Uterus (tissue), 4 donors: ENCODE measurements around the gene TXNDC5. TPM values are rescaled to one million over a fixed set of nuclear protein-coding genes. Genes with fewer than 3 reads are reported as not detected.

Experiments
- DNase-seq, 2 donors: peaks; one replicate each; pipeline ENCODE4 v3.0.0-alpha.2; 2019 to 2020
- H3K27ac ChIP-seq, 2 donors: fragments of 200-600 bp; sonication (generic); 1 replicate in 1 of 2; 2 replicates in 1 of 2; pipeline ENCODE4 v1.5.1; 2016 to 2018
- H3K27me3 ChIP-seq, 2 donors: fragments of 200-600 bp; sonication (generic); one replicate each; pipeline ENCODE4 v1.5.1; 2018 to 2019; ENCODE audit warnings: control low read depth in 1 of 2
- H3K36me3 ChIP-seq, 2 donors: fragments of 200-600 bp; sonication (generic); one replicate each; pipeline ENCODE4 v1.5.1; 2019; ENCODE audit warnings: control low read depth in 1 of 2
- H3K4me1 ChIP-seq, 2 donors: fragments of 200-600 bp; sonication (generic); one replicate each; pipeline ENCODE4 v1.5.1; 2018 to 2019; ENCODE audit warnings: control low read depth in 1 of 2
- H3K4me3 ChIP-seq, 2 donors: fragments of 200-600 bp; sonication (generic); 1 replicate in 1 of 2; 2 replicates in 1 of 2; pipeline ENCODE4 v1.5.1; 2018 to 2019; ENCODE audit warnings: mild to moderate bottlenecking in 1 of 2
- H3K9me3 ChIP-seq, 2 donors: fragments of 200-600 bp; sonication (generic); one replicate each; pipeline ENCODE4 v1.5.1; 2019; ENCODE audit warnings: control low read depth in 1 of 2
- CTCF ChIP-seq, 4 experiments: fragments of 200-600 bp in 2 of 4; fragments of 450-650 bp in 2 of 4; sonication (generic) in 2 of 4; IDR thresholded peaks; one replicate each; pipeline ENCODE4 v1.5.1; 2016 to 2019; ENCODE audit warnings: antibody characterized with exemption in 4 of 4, mild to moderate bottlenecking in 2 of 4, moderate library complexity in 1 of 4
- POLR2A ChIP-seq, 2 donors: fragments of 450-650 bp; IDR thresholded peaks; one replicate each; pipeline ENCODE4 v1.6.1; 2016; ENCODE audit warnings: antibody characterized with exemption in 2 of 2, mild to moderate bottlenecking in 1 of 2, moderate library complexity in 1 of 2
- intact Hi-C: fragments of 100-400 bp; cut with DNase I; formaldehyde crosslinking; loops from one replicate; pipeline ENCODE4 v1.15.1; 2023; ENCODE audit warnings: low total_unique reads
- total RNA-seq, 4 donors: library from RNA; depleted of rRNA in 3 of 4; stranded (reverse); fragments of >200 nt in 3 of 4; gene quantifications; one replicate each; pipeline versions ENCODE4 v1.1.0 to v1.2.4, GENCODE V29; 2014 to 2023
- donor health status: DM: yes; HTN: yes; CAD: no.

Gene TXNDC5
- total RNA-seq, 4 donors from 2014 or later, result 70.8 to 279 (median 104) TPM

- Histone ChIP-seq H3K4me3 (peak overlapping the region in 1 of 2 donors; percentile 54), H3K36me3 (no peaks in the 10 kb centered on the region), H3K27ac (peak overlapping the region in 1 of 2 donors; percentile 76), H3K27me3 (no peaks in the 10 kb centered on the region), H3K4me1 (peaks cover 0 to 8% of the 10 kb centered on the region in 2 donors), H3K9me3 (no peaks in the 10 kb centered on the region)
- TF ChIP-seq CTCF (IDR thresholded peaks at IDR 0.05) (no peak), POLR2A (IDR thresholded peaks at IDR 0.05) (no peak)
- intact Hi-C loops, result no loop called here
- DNase-seq, result no peak
These were observed 747 bp upstream of the TXNDC5 start for GRCh38 chr6:7911345-7911725.

GRCh38 chr6:7910298-7910653 is 312 bp downstream of the TXNDC5 start:
- H3K36me3 ChIP-seq, result no peaks in the 10 kb centered on the region
- peak overlapping the region; percentile 56 to 84 for H3K27ac ChIP-seq
- H3K9me3 ChIP-seq, result no peaks in the 10 kb centered on the region
- peaks cover 0 to 8% of the 10 kb centered on the region in 2 donors for H3K4me1 ChIP-seq
- intact Hi-C loops, result no loop called here
- no peaks in the 10 kb centered on the region for H3K27me3 ChIP-seq
- TF ChIP-seq CTCF (IDR thresholded peaks at IDR 0.05), result no peak
- no peak for TF ChIP-seq POLR2A (IDR thresholded peaks at IDR 0.05)
- H3K4me3 ChIP-seq, result peak overlapping the region; percentile 56 to 92
- no peak for DNase-seq

GRCh38 chr6:7909323-7910276 is 988 bp downstream of the TXNDC5 start:
- DNase-seq, result peak in 1 of 2 donors; percentile 42
- peak overlapping the region; percentile 56 to 84 for H3K27ac ChIP-seq
- H3K36me3 ChIP-seq, result no peaks in the 10 kb centered on the region

GRCh38 chr6:7907159-7907558 is 3.4 kb downstream of the TXNDC5 start:
- no peak for TF ChIP-seq CTCF (IDR thresholded peaks at IDR 0.05)
- no peak for TF ChIP-seq POLR2A (IDR thresholded peaks at IDR 0.05)
- Histone ChIP-seq H3K4me1 (peaks cover 0 to 8% of the 10 kb centered on the region in 2 donors), H3K27me3 (no peaks in the 10 kb centered on the region), H3K36me3 (no peaks in the 10 kb centered on the region), H3K9me3 (no peaks in the 10 kb centered on the region), H3K4me3 (no peak overlapping the region), H3K27ac (no peak overlapping the region)
- no peak for DNase-seq
- intact Hi-C loops, result loop anchor here (5.0 kb wide), 1 partner anchor 180 kb away; the partner anchor contains the start of gene BMP6

More at GRCh38 chr6:7909323-7910276, 988 bp downstream of the TXNDC5 start:
- Histone ChIP-seq H3K4me3 (peak overlapping the region; percentile 56 to 92), H3K4me1 (peaks cover 0 to 8% of the 10 kb centered on the region in 2 donors), H3K9me3 (no peaks in the 10 kb centered on the region), H3K27me3 (no peaks in the 10 kb centered on the region)
- intact Hi-C loops, result loop anchor here (5.0 kb wide), 1 partner anchor 182 kb away; the partner anchor contains the start of gene BMP6
- TF ChIP-seq POLR2A (IDR thresholded peaks at IDR 0.05) (peak in 1 of 2 donors; percentile 24), CTCF (IDR thresholded peaks at IDR 0.05) (no peak)

- H3K4me1 ChIP-seq, result peaks cover 0 to 8% of the 10 kb centered on the region in 2 donors
- no peak overlapping the region for H3K27ac ChIP-seq
- H3K9me3 ChIP-seq, result no peaks in the 10 kb centered on the region
- TF ChIP-seq POLR2A (IDR thresholded peaks at IDR 0.05), result no peak
- no peak for TF ChIP-seq CTCF (IDR thresholded peaks at IDR 0.05)
- no peak for DNase-seq
- H3K27me3 ChIP-seq, result no peaks in the 10 kb centered on the region
- intact Hi-C loops, result loop anchor here (5.0 kb wide), 1 partner anchor 179 kb away; the partner anchor contains the start of gene BMP6
- H3K36me3 ChIP-seq, result no peaks in the 10 kb centered on the region
- no peak overlapping the region for H3K4me3 ChIP-seq
These were observed 3.8 kb downstream of the TXNDC5 start for GRCh38 chr6:7906741-7907140.
